ENCODE results near the gene PRKG1.

- TF ChIP-seq CTCF (IDR thresholded peaks at IDR 0.05) = no peak
- TF ChIP-seq ZFX (IDR thresholded peaks at IDR 0.05; ENCODE audit: borderline replicate concordance) = no peak
These were observed 1045.2 kb downstream of the PRKG1 start for GRCh38 chr10:52119507-52119906.
